Measurements from ENCODE around the gene ZGRF1.
"Not testable (repeated sequence)": the region's sequence is repeated elsewhere in the genome, so short reads cannot be mapped to it uniquely, and the experiment has no call there.

Gene ZGRF1

DNA sequence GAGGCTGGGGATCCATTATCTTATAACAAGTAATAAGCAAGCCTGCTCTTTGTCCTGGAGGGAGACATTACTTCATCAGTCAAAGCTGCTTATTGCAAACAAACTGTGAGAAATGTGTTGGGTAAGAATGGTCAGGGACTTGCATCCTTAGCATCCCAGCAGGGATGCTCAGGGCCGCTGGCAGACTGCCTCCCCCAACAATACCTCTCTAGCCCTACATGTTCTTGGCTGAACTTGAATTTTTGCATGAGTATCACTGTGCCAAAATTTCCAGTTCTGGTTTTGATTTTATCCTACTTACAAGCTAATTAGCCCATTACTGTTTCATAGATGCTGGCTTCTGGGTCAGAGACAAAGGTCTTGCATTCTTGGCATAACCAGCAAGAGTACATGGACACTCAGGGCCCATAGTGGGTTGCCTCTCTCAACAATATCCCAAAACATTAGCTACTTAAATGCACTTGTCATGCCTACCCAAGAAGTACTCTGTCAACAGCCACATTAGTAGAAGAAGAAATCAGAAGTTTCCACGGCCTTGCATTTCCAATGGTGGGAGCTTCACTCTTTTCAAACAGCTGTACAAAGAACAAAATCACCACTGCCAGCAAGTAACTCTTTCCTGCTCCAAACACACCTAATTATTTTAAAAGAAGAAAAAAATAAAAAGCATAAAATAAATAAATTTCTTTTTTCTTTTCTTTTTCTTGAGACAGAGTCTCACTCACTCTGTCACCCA is 78.9 kb downstream of the ZGRF1 start:
- no peak for FAIRE-seq

GRCh38 chr4:112554271-112554670 is 82.4 kb downstream of the ZGRF1 start:
- FAIRE-seq: not testable (repeated sequence)

- no peak for FAIRE-seq
Measured at GRCh38 chr4:112552668-112553067, 84.0 kb downstream of the ZGRF1 start.

GRCh38 chr4:112550728-112551127 is 86.0 kb downstream of the ZGRF1 start:
- no peak for FAIRE-seq

DNA sequence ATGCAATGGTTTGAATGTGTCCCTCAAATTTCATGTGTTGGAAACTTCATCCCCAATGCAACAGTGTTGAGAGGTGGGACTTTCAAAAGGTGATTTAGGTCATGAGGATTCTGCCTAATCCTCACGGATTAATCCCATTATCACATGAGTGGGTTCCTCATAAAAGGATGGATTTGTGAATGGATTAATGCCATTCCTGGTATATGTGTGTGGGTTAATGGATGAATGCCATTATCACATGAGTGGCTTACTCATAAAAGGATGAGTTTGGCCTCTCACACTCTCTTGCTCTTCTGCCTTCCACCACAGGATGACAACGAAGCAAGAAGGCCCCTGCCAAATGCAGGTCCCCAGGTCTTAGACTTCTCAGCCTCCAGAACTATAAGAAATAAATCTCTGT is 90.2 kb downstream of the ZGRF1 start:
- FAIRE-seq: no peak

DNA sequence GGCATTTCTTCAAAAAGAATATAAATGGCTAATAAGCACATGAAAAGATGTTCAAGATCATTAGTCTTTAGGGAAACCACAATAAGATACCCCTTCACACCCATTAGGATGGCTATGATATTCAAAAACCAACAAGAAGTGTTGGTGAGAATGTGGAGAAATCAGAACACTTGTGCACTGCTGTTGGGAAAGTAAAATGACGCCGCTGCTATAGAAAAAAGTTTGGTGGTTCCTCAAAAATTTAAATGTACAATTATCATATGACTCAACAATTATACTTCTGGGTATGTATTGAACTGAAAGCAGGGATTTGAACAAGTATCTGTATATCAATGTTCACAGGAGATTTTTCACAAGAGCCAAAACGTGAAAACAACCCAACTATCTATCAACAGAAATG is 91.4 kb downstream of the ZGRF1 start:
- FAIRE-seq: no peak

DNA sequence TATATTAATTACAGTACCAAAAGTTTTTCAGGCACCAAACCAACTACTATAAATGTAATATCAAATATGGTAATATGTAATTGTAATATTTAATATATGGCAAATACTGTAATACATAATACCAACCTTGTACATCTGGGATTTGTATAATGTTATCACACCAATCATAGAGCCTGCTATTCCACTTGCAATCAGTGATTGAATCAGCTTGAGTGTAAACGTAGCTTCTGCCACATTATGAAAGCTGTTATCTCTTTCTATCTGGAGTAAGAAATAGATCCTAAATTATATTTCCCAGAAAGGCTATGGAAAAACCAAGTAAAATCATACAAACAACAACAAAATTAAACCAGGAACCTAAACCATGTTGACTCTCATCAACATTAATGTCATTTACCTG is 96.0 kb downstream of the ZGRF1 start:
- FAIRE-seq: no peak

GRCh38 chr4:112536123-112536522 is 100.6 kb downstream of the ZGRF1 start:
- no peak for FAIRE-seq

DNA sequence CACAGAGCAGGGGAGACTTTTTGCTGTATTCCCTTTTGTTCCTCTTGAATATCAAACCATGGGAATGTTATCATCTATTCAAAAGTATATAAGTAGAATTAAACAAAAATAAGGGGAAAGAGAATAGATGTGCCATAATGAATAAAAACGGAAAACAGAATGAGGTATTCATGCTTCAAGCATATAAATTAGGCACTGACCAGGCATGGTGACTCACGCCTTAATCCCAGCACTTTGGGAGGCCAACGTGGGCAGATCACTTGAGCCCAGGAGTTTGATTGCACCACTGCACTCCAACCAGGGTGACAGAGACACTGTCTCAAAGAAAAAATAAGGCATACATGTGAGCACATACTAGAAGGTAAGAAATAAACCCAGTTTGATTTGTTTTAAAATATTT is 104.4 kb downstream of the ZGRF1 start:
- no peak for FAIRE-seq

GRCh38 chr4:112531146-112531545 is 105.6 kb downstream of the ZGRF1 start:
- FAIRE-seq: no peak

- no peak for FAIRE-seq
Measured at GRCh38 chr4:112526061-112526460, 110.6 kb downstream of the ZGRF1 start.

- FAIRE-seq: no peak
Measured at GRCh38 chr4:112523764-112524505, 112.8 kb downstream of the ZGRF1 start.

- FAIRE-seq: no peak
Measured at GRCh38 chr4:112523008-112523721, 113.5 kb downstream of the ZGRF1 start.

GRCh38 chr4:112522431-112522830 is 114.3 kb downstream of the ZGRF1 start:
- FAIRE-seq: not testable (repeated sequence)

DNA sequence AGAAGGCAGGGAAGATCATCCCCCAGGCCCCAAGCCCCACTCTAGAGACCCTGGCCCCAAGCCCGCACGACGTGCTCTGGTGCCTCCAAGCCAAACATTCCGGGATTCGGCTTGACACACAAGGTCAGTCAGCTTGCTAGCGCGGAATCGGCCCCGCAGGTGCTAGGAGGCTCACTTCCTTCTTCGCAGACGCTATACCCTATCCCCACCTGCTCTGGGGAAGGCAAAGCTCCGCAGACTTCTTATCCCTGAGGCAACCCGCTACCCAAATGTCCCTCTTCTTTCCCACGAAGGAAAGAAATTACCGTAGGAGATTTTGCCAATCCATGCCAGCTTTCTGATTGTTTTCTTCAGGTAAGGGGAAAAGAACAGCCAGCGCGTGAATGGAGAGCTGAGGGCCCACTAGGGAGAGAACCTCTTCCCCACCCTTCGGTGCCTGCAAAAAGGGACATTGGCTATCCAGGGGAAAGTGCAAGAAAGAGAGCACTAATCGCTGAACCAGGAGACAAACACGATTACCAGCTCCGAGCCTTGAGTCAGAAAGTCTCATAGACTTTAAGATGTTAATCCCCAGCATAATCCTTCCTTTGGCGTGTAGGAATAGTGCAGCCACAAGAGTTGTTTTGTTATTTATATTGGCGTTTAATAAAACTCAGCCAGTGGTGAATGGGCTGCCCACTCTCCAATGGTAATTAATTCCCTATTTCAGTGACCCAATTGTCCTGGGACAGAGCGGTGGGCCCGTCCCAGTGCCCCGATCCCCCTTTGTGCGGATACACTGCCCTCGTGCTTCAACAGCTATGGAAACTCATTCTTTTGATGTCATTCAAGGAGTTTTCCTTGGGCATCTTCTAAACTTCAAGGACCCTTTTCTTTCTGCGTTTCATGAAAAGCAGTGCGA is 115.3 kb downstream of the ZGRF1 start:
- FAIRE-seq: no peak

DNA sequence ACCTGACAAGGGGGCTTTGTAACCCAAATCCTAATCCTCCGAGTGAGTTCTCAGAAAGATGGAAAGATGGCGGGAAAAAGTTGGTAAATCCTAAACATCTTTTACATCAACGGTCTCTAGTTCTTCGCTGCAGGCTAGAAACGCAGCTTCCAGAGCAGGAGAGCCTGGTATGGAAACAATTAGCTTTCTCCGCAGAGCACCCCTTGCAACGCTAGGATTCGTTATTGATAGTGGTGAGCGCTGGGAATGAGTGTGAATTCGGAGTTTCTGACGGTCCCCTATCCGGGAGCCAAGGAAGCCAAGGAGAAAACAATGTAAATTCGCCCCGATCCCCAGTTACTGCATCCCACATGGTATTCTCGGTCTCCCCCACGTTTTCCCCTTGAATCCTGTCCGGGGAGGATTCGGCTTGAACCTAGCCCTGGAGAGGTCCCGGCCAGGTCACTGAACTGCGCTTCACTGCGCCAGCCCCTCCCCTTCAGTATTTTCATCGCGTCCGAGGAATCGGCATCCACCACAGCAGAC is 116.0 kb downstream of the ZGRF1 start:
- FAIRE-seq: no peak

DNA sequence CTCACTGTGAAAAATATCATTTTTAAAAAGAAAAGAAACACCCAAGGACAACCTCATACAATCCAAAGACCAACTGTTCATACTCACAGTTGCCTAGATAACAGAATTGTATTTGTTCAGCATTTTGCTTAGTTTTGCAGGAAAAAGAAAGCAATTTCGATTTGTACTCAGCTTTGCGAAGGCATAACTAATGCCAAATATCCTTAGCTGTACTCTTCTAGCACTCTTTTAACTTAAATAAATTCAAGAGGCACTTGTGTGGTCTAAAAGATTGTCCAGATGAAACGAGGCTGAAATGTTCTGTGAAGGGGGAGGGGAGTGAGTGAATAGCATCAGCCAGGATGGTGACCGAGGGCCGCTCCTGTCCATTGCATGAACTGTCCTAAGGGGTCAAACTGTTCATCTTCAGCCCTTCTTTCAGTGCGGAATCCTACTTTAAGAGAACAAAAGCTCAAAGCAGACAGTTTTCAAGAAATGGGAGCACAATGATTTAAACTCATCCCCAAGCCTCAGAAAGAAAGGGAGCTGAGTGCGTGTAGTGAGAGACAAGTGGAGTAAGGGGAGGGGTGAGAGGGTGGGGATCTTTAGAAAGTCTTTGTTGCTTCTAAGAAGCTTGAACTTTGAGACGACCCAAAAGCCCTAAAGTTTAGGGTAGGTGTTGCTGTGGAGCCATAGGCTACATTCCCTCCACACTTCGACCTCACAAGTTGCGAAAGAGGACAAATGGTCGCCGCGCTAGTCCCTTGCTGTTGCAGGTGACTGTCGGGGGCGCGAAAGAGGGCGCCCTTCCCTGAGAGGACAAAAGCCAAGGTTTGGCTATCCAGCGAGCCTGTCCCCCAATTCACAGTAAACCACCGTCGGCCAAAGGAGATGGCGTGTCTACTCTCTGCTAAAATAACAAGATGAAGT is 116.8 kb downstream of the ZGRF1 start:
- no peak for FAIRE-seq

GRCh38 chr4:112518675-112519074 is 118.0 kb downstream of the ZGRF1 start:
- FAIRE-seq: no peak

- no peak for FAIRE-seq
Measured at GRCh38 chr4:112517911-112518310, 118.8 kb downstream of the ZGRF1 start.

GRCh38 chr4:112517067-112517634 is 119.6 kb downstream of the ZGRF1 start:
- no peak for FAIRE-seq
